ENCODE results near the gene CBX2.
A peak's percentile ranks its signal among the peaks of the same experiment; 100 is the strongest.

DNA sequence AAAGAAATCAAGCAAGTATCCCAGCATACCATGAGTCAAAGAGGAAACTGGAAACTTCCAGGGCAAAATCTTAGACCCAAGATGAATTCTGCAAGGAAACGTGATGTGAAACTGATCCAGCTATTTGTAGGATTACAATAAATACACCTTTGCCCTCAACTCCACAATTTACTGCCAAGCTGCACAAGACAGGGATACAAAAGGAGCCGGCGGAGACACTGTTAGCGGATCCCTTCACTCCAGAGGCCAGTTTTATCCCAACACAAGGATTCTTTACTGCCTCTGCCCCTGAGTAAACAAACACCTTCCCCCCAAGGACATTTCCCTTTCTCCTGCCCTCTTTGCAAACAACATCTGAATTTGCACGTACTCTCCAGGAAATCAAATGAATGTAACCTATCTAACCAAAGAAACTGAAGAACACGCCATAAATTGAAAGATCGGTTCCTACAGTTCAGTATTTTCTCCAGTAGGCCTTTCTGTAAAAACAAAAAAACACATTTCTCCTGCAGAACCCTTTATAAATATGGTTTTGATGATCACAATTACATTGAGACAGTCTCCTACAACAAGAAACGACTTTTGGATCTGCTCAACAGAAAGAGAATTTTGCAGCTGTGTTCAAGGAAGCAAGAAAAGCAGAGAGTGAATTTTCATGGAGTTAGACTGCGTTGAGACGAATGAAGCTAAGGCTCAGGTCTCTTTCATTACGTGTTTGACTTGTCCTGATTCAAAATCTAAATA, 1.4 kb upstream of the CBX2 start:
- TF ChIP-seq MAFK (IDR thresholded peaks at IDR 0.05; ENCODE audit: partially characterized antibody): no peak
- TF ChIP-seq CBX8 (IDR thresholded peaks at IDR 0.05): peak; percentile 81; the same call in 1 of the 2 replicates
- TF ChIP-seq RAD21 (conservative IDR thresholded peaks at IDR 0.05 in 1 of 2, IDR thresholded peaks at IDR 0.05 in 1 of 2): no peak
- TF ChIP-seq, protein P1, sequence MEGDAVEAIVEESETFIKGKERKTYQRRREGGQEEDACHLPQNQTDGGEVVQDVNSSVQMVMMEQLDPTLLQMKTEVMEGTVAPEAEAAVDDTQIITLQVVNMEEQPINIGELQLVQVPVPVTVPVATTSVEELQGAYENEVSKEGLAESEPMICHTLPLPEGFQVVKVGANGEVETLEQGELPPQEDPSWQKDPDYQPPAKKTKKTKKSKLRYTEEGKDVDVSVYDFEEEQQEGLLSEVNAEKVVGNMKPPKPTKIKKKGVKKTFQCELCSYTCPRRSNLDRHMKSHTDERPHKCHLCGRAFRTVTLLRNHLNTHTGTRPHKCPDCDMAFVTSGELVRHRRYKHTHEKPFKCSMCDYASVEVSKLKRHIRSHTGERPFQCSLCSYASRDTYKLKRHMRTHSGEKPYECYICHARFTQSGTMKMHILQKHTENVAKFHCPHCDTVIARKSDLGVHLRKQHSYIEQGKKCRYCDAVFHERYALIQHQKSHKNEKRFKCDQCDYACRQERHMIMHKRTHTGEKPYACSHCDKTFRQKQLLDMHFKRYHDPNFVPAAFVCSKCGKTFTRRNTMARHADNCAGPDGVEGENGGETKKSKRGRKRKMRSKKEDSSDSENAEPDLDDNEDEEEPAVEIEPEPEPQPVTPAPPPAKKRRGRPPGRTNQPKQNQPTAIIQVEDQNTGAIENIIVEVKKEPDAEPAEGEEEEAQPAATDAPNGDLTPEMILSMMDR (IDR thresholded peaks at IDR 0.05): no peak
- no peak for TF ChIP-seq FOXS1 (CRISPR knock-in tag; IDR thresholded peaks at IDR 0.05)
- no peak for TF ChIP-seq MYC (IDR thresholded peaks at IDR 0.05; ENCODE audit: borderline replicate concordance, low read length)
- TF ChIP-seq EP300 (IDR thresholded peaks at IDR 0.05): no peak
- no peak for TF ChIP-seq JUN (IDR thresholded peaks at IDR 0.05)
- TF ChIP-seq JUNB (IDR thresholded peaks at IDR 0.05): no peak
- TF ChIP-seq HDAC2 (IDR thresholded peaks at IDR 0.05): no peak
- no peak for TF ChIP-seq POLR2A (IDR thresholded peaks at IDR 0.05; ENCODE audit: low read length)
- TF ChIP-seq, protein P2, sequence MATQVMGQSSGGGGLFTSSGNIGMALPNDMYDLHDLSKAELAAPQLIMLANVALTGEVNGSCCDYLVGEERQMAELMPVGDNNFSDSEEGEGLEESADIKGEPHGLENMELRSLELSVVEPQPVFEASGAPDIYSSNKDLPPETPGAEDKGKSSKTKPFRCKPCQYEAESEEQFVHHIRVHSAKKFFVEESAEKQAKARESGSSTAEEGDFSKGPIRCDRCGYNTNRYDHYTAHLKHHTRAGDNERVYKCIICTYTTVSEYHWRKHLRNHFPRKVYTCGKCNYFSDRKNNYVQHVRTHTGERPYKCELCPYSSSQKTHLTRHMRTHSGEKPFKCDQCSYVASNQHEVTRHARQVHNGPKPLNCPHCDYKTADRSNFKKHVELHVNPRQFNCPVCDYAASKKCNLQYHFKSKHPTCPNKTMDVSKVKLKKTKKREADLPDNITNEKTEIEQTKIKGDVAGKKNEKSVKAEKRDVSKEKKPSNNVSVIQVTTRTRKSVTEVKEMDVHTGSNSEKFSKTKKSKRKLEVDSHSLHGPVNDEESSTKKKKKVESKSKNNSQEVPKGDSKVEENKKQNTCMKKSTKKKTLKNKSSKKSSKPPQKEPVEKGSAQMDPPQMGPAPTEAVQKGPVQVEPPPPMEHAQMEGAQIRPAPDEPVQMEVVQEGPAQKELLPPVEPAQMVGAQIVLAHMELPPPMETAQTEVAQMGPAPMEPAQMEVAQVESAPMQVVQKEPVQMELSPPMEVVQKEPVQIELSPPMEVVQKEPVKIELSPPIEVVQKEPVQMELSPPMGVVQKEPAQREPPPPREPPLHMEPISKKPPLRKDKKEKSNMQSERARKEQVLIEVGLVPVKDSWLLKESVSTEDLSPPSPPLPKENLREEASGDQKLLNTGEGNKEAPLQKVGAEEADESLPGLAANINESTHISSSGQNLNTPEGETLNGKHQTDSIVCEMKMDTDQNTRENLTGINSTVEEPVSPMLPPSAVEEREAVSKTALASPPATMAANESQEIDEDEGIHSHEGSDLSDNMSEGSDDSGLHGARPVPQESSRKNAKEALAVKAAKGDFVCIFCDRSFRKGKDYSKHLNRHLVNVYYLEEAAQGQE (IDR thresholded peaks at IDR 0.05): no peak
- TF ChIP-seq FOSB (CRISPR knock-in tag; IDR thresholded peaks at IDR 0.05): no peak
